B cell (primary cell): ENCODE data around the gene PCOLCE2.
"Not testable (repeated sequence)": the region's sequence is repeated elsewhere in the genome, so short reads cannot be mapped to it uniquely, and the experiment has no call there.

Experiments
- CTCF ChIP-seq: fragments of 200-600 bp; IDR thresholded peaks from one replicate; pipeline ENCODE4 v1.8.0; 2022; ENCODE audit warnings: antibody characterized with exemption, mild to moderate bottlenecking
- EZH2 ChIP-seq: IDR thresholded peaks from 2 replicates; pipeline ENCODE4 v1.6.1; 2012; ENCODE audit warnings: borderline replicate concordance, low read depth, mild to moderate bottlenecking, moderate library complexity, low read length; ENCODE audit not compliant: insufficient read depth, poor library complexity, severe bottlenecking

DNA sequence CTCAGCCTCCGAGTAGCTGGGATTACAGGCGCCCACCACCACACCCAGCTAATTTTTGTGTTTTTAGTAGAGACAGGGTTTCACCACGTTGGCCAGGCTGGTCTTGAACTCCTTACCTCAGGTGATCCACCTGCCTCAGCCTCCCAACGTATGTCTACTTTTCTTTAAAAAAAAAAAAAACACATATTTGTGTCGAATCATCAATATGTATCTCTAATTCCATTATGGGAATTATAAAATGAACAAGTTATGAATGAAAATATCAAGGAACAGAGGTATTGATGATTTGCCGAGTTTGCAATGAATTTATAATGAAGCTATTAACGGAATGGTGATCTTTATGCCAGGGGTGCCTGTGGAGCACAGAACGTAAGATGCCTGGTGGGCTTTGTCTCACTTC is 5.3 kb downstream of the PCOLCE2 start:
- TF ChIP-seq CTCF, EZH2: not testable (repeated sequence)
